NB4 (cell line): Measurements from ENCODE around the gene ACBD6.

Experiments
- POLR2A ChIP-seq: IDR thresholded peaks from 2 replicates; pipeline ENCODE4 v1.6.1; 2011; ENCODE audit warnings: mild to moderate bottlenecking; ENCODE audit not compliant: insufficient read length; ENCODE audit errors: extremely low read depth
- TF ChIP-seq, protein P1 (sequence below): IDR thresholded peaks from one replicate; pipeline ENCODE4 v1.5.1; 2012; ENCODE audit warnings: low read depth, low read length
- TF ChIP-seq, protein P2 (sequence below): IDR thresholded peaks from 2 replicates; pipeline ENCODE4 v1.6.1; 2011; ENCODE audit warnings: low read depth, low read length

DNA sequence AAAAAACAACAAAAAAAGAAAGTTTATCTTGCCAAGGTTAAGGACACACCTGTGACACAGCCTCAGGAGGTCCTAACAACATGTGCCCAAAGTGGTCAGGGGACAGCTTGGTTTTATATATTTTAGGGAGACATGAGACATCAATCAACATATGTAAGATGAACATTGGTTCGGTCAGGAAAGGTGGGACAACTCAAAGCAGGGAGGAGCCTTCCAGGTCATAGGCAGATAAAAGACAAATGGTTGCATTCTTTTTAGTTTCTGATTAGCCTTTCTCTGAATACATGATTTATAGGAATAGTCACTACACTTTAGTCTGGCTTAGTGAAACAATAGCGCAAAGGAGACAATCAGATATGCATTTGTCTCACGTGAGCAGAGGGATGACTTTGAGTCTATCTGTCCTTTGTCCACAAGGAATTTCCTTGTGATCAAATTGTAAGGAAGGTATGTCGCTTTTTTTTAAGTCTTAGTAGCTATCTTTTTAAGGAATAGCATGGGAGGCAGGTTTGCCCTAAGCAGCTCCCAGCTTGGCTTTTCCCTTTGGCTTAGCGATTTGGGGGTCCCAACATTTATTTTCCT lies 33.1 kb upstream of the ACBD6 start:
- TF ChIP-seq, protein P1, sequence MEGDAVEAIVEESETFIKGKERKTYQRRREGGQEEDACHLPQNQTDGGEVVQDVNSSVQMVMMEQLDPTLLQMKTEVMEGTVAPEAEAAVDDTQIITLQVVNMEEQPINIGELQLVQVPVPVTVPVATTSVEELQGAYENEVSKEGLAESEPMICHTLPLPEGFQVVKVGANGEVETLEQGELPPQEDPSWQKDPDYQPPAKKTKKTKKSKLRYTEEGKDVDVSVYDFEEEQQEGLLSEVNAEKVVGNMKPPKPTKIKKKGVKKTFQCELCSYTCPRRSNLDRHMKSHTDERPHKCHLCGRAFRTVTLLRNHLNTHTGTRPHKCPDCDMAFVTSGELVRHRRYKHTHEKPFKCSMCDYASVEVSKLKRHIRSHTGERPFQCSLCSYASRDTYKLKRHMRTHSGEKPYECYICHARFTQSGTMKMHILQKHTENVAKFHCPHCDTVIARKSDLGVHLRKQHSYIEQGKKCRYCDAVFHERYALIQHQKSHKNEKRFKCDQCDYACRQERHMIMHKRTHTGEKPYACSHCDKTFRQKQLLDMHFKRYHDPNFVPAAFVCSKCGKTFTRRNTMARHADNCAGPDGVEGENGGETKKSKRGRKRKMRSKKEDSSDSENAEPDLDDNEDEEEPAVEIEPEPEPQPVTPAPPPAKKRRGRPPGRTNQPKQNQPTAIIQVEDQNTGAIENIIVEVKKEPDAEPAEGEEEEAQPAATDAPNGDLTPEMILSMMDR: no peak
- no peak for TF ChIP-seq POLR2A
- TF ChIP-seq, protein P2, sequence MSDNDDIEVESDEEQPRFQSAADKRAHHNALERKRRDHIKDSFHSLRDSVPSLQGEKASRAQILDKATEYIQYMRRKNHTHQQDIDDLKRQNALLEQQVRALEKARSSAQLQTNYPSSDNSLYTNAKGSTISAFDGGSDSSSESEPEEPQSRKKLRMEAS: no peak
